ENCODE data around the gene RPS19BP1. TPM values are rescaled to one million over a fixed set of nuclear protein-coding genes. Genes with fewer than 3 reads are reported as not detected.
"Not testable (repeated sequence)": the region's sequence is repeated elsewhere in the genome, so short reads cannot be mapped to it uniquely, and the experiment has no call there.

Gene RPS19BP1
- total RNA-seq, 2 donors from 2014 or later = 186 to 264 TPM

DNA sequence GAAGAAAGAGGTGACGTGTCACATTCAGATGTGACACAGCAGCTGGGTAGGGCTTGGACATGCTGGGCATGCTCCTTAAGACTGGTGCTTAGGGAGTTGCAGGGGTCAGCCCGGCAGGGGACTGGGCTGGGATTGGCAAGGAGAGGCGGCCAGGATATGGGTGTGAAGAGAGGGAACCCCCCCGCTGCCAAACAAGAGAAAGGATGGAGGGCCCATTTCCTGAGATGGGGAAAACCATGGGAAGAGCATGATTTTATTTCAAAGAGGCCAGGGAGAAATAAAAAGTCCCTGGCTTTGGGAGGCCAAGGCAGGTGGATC lies 6.9 kb downstream of the RPS19BP1 start:
- intact Hi-C loops (cut with DNase I) = loop anchor here (5.0 to 10.0 kb wide), 2 partner anchors 33 to 181 kb away; partner anchors contain the start of gene SYNGR1
- H3K9me3 ChIP-seq = no peaks in the 10 kb centered on the region
- no peak overlapping the region for H3K4me3 ChIP-seq
- no peak for DNase-seq (ENCODE audit: low spot score)
- no peaks in the 10 kb centered on the region for H3K27me3 ChIP-seq (replicated peaks; ENCODE audit: insufficient read depth)
- peaks cover 38% of the 10 kb centered on the region for H3K4me1 ChIP-seq (replicated peaks)
- TF ChIP-seq POLR2A (IDR thresholded peaks at IDR 0.05) (no peak), POLR2AphosphoS5 (IDR thresholded peaks at IDR 0.05) (no peak), CTCF (IDR thresholded peaks at IDR 0.05) (no peak)
- H3K36me3 ChIP-seq = peaks cover 6 to 22% of the 10 kb centered on the region in 2 donors
- WGBS = 84% methylated on average over 4 of the region's 4 CpGs
- peak overlapping the region in 1 of 2 donors; percentile 100 for H3K27ac ChIP-seq

DNA sequence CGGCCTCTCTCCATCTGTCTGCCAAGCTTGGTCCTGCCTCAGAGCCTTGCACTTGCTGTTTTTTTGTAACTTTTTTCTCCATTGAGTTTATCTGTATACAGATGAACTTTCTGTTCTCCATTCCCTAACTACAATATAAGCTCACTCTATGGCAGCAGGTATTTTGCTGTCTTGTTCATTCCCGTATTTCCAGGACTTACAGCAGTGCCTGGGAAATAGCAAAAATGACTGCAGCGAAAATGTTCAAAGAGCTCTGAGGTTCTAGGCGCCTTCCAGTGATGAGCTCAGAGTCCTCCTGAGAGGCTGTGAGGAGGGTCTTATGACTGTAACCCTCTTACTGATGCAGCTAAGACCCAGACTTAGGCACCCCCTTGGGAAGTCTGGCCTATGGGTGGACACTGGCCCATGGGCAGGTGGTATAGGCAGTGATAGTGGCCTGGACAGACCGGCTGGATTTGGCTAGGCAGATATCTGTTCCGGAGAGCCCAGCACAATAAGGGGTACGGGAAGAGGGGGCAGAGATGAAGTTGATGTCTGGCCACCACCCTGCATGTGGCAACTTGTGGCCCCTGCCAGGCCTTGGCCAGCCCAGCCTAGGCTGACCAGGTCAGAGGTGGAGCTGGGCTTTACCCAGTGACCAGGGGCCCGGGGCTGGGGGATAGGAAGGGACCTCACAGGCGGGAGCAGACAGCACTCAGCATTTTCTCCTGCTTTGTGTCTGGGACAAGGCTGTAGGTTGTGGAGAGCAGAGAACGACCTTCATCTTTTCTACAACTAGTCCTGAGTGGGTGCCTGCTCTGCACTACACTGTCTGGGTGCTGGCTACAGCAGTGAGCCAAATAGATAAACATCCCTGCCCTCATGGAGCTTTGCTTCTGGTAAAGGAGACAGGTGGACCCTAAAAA lies 7.5 kb downstream of the RPS19BP1 start:
- intact Hi-C loops (cut with DNase I) = loop anchor here (5.0 to 10.0 kb wide), 3 partner anchors 33 to 653 kb away; partner anchors contain the start of genes CBX6 and SYNGR1
- WGBS = 72% methylated on average over 10 of the region's 10 CpGs
- DNase-seq (ENCODE audit: low spot score) = no peak
- Histone ChIP-seq H3K4me3 (no peak overlapping the region), H3K27ac (peak overlapping the region in 1 of 2 donors; percentile 100), H3K27me3 (replicated peaks; ENCODE audit: insufficient read depth) (no peaks in the 10 kb centered on the region), H3K9me3 (no peaks in the 10 kb centered on the region), H3K4me1 (replicated peaks) (peaks cover 34% of the 10 kb centered on the region), H3K36me3 (peaks cover 6 to 22% of the 10 kb centered on the region in 2 donors)
- no peak for TF ChIP-seq POLR2A (IDR thresholded peaks at IDR 0.05)
- no peak for TF ChIP-seq POLR2AphosphoS5 (IDR thresholded peaks at IDR 0.05)
- no peak for TF ChIP-seq CTCF (IDR thresholded peaks at IDR 0.05)

DNA sequence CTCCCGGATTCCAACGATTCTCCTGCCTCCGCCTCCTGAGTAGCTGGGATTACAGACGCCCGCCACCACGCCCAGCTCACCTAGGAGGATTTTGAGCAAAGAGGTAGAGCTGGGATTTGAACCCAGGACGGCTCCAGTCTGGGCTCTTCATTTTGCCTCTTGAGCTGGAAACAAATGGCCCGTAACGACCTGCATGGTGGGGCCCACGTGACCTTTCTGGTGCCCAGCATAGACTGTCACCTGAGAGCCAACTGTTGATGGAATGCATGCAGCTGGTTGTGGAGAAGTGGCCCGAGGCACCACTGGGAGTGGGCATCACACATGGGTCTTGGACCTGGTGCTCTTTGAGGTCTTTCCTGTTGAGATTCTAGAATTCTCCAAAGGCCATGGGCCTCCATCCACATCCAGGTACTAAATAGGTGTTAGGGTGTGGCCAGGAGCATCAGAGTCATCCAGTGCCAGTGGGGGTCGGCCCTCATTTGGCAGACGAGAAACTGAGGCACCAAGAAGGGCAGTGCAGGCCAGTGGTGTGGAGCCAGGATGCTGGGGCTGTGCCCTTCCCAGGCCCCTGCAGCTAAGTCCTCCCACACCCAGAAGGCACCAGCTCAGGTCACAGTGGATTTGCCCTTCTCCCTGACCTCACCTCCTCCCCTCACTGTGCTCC lies 8.3 kb downstream of the RPS19BP1 start:
- Histone ChIP-seq H3K27me3 (replicated peaks; ENCODE audit: insufficient read depth) (no peaks in the 10 kb centered on the region), H3K4me3 (no peak overlapping the region), H3K4me1 (replicated peaks) (peaks cover 27% of the 10 kb centered on the region), H3K36me3 (peaks cover 6 to 17% of the 10 kb centered on the region in 2 donors), H3K27ac (peak overlapping the region in 1 of 2 donors; percentile 100), H3K9me3 (no peaks in the 10 kb centered on the region)
- no peak for DNase-seq (ENCODE audit: low spot score)
- no peak for TF ChIP-seq POLR2A (IDR thresholded peaks at IDR 0.05)
- TF ChIP-seq POLR2AphosphoS5 (IDR thresholded peaks at IDR 0.05) = no peak
- TF ChIP-seq CTCF (IDR thresholded peaks at IDR 0.05) = no peak
- intact Hi-C loops (cut with DNase I) = loop anchor here (5.0 to 10.0 kb wide), 2 partner anchors 179 to 652 kb away; partner anchors contain the start of genes CBX6 and SYNGR1
- 60% methylated on average over 13 of the region's 13 CpGs for WGBS

GRCh38 chr22:39522567-39523300 lies 9.8 kb downstream of the RPS19BP1 start:
- Histone ChIP-seq H3K36me3 (peaks cover 6 to 17% of the 10 kb centered on the region in 2 donors), H3K4me1 (replicated peaks) (peaks cover 17% of the 10 kb centered on the region), H3K9me3 (no peaks in the 10 kb centered on the region), H3K27me3 (replicated peaks; ENCODE audit: insufficient read depth) (no peaks in the 10 kb centered on the region), H3K27ac (peak overlapping the region; percentile 100), H3K4me3 (peak overlapping the region; percentile 100)
- TF ChIP-seq POLR2A (IDR thresholded peaks at IDR 0.05) (no peak), POLR2AphosphoS5 (IDR thresholded peaks at IDR 0.05) (peak; percentile 82)
- DNase-seq (ENCODE audit: low spot score) = peak; percentile 82
- intact Hi-C loops (cut with DNase I) = loop anchor here (5.0 to 10.0 kb wide), 2 partner anchors 178 to 650 kb away; partner anchors contain the start of genes CBX6 and SYNGR1
- 6% methylated on average over 14 of the region's 14 CpGs for WGBS

- Histone ChIP-seq H3K4me3 (peak overlapping the region; percentile 100), H3K36me3 (peaks cover 6 to 17% of the 10 kb centered on the region in 2 donors), H3K27ac (peak overlapping the region; percentile 100), H3K4me1 (replicated peaks) (peaks cover 17% of the 10 kb centered on the region)
- WGBS = 7% methylated on average over 5 of the region's 5 CpGs
- intact Hi-C loops (cut with DNase I) = loop anchor here (5.0 to 10.0 kb wide), 2 partner anchors 177 to 650 kb away; partner anchors contain the start of genes CBX6 and SYNGR1
- not testable (repeated sequence) for H3K9me3 ChIP-seq; DNase-seq (ENCODE audit: low spot score); H3K27me3 ChIP-seq (replicated peaks; ENCODE audit: insufficient read depth)
Measured at GRCh38 chr22:39522091-39522490, 10.5 kb downstream of the RPS19BP1 start.

DNA sequence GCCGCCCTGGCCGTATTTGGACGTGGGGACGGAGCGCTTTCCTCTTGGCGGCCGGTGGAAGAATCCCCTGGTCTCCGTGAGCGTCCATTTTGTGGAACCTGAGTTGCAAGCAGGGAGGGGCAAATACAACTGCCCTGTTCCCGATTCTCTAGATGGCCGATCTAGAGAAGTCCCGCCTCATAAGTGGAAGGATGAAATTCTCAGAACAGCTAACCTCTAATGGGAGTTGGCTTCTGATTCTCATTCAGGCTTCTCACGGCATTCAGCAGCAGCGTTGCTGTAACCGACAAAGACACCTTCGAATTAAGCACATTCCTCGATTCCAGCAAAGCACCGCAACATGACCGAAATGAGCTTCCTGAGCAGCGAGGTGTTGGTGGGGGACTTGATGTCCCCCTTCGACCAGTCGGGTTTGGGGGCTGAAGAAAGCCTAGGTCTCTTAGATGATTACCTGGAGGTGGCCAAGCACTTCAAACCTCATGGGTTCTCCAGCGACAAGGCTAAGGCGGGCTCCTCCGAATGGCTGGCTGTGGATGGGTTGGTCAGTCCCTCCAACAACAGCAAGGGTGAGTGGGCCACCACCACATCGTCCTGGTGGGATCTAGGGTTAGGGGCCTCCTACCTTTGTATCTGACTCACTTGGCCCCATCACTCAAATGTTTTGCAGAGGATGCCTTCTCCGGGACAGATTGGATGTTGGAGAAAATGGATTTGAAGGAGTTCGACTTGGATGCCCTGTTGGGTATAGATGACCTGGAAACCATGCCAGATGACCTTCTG lies 11.3 kb downstream of the RPS19BP1 start:
- Histone ChIP-seq H3K36me3 (peaks cover 6 to 17% of the 10 kb centered on the region in 2 donors), H3K4me1 (replicated peaks) (peaks cover 17% of the 10 kb centered on the region), H3K4me3 (peak overlapping the region; percentile 100), H3K27ac (peak overlapping the region; percentile 100)
- not testable (repeated sequence) for H3K9me3 ChIP-seq; H3K27me3 ChIP-seq (replicated peaks; ENCODE audit: insufficient read depth); DNase-seq (ENCODE audit: low spot score)
- WGBS = 1% methylated on average over 28 of the region's 28 CpGs
- intact Hi-C loops (cut with DNase I) = loop anchor here (5.0 to 10.0 kb wide), 2 partner anchors 176 to 649 kb away; partner anchors contain the start of genes CBX6 and SYNGR1
